Endothelial cell of umbilical vein (primary cell): ENCODE results near the gene PHACTR2. TPM values are rescaled to one million over a fixed set of nuclear protein-coding genes. Genes with fewer than 3 reads are reported as not detected.

Experiments
- BruUV-seq: library from RNA; stranded (reverse); fragments of 400-500 nt; replicated peaks from 2 replicates; lab custom pipeline; 2021; lab: Mats Ljungman, UMichigan
- CTCF ChIA-PET: fragments of 300-600, 350-600 bp; sonication (Branson Sonifier 250); formaldehyde crosslinking; loops from one replicate; lab custom pipeline; 2021; ENCODE audit warnings: antibody characterized with exemption, inconsistent platforms; lab: Charles Lee
- POLR2A ChIA-PET: fragments of 300-600, 350-600 bp; sonication (Branson Sonifier 250); formaldehyde crosslinking; loops from one replicate; lab custom pipeline; 2021; ENCODE audit warnings: antibody characterized with exemption, inconsistent platforms; lab: Charles Lee
- DNase-seq: peaks from one replicate; pipeline ENCODE4 v3.0.0-alpha.2; 2011; ENCODE audit warnings: low read depth, low spot score
- FAIRE-seq: peaks from 2 replicates; lab custom pipeline; 2011; peaks lifted over from hg19 to GRCh38; lab: Jason Lieb, UNC
- H2AFZ ChIP-seq: 2 replicates; pipeline ENCODE4 v1.6.0; 2012; ENCODE audit warnings: low read depth, low read length, control low read depth, inconsistent platforms
- H3K27ac ChIP-seq: 2 replicates; pipeline ENCODE4 v1.5.1; 2011; ENCODE audit warnings: low read depth, mild to moderate bottlenecking, control low read depth, low read length, moderate library complexity; ENCODE audit not compliant: insufficient read depth
- H3K27me3 ChIP-seq, 2 experiments: 2 replicates each; pipeline versions ENCODE4 v1.6.0 to v1.6.1; 2011; ENCODE audit warnings: low read length in 2 of 2, mixed read lengths in 1 of 2; ENCODE audit not compliant: control insufficient read depth in 2 of 2, insufficient read depth in 2 of 2
- H3K36me3 ChIP-seq, 2 experiments: 2 replicates in 1 of 2; 3 replicates in 1 of 2; pipeline ENCODE4 v1.5.1; 2011; ENCODE audit warnings: low read length in 2 of 2, mild to moderate bottlenecking in 1 of 2, moderate library complexity in 1 of 2; ENCODE audit not compliant: control insufficient read depth in 2 of 2, insufficient read depth in 2 of 2; ENCODE audit errors: extremely low read depth in 1 of 2
- H3K4me1 ChIP-seq: 3 replicates; pipeline ENCODE4 v1.5.1; 2011; ENCODE audit warnings: mild to moderate bottlenecking, low read length; ENCODE audit not compliant: control insufficient read depth, insufficient read depth; ENCODE audit errors: extremely low read depth
- H3K4me2 ChIP-seq: 2 replicates; pipeline ENCODE4 v1.6.1; 2011; ENCODE audit warnings: low read length, control low read depth, mixed read lengths; ENCODE audit not compliant: insufficient read depth
- H3K4me3 ChIP-seq, 3 experiments: fragments of 200-600 bp in 1 of 3; sonication (generic), shearing (Covaris generic) in 1 of 3; replicated peaks in 1 of 3; 2 replicates each; pipeline ENCODE4 v1.5.1; 2011 to 2016; ENCODE audit warnings: control low read depth in 3 of 3, low read length in 3 of 3, mild to moderate bottlenecking in 2 of 3, inconsistent platforms in 1 of 3, low read depth in 1 of 3, moderate library complexity in 1 of 3; ENCODE audit not compliant: insufficient read depth in 1 of 3
- H3K79me2 ChIP-seq: 2 replicates; pipeline ENCODE4 v1.6.0; 2012; ENCODE audit warnings: low read length, inconsistent platforms; ENCODE audit not compliant: control insufficient read depth, insufficient read depth
- H3K9ac ChIP-seq: replicated peaks from 2 replicates; pipeline ENCODE3; 2011; ENCODE audit warnings: low read length, control low read depth; ENCODE audit not compliant: insufficient read depth; ENCODE audit errors: extremely low read depth
- H3K9me1 ChIP-seq: replicated peaks from 3 replicates; pipeline ENCODE4 v1.6.0; 2011; ENCODE audit warnings: mild to moderate bottlenecking, low read length; ENCODE audit not compliant: control insufficient read depth, insufficient read depth; ENCODE audit errors: extremely low read depth
- H3K9me3 ChIP-seq: replicated peaks from 2 replicates; pipeline ENCODE4 v1.5.1; 2012; ENCODE audit warnings: low read length, inconsistent platforms; ENCODE audit not compliant: control insufficient read depth, insufficient read depth
- H4K20me1 ChIP-seq: replicated peaks from 2 replicates; pipeline ENCODE3; 2011; ENCODE audit warnings: mild to moderate bottlenecking, low read length; ENCODE audit not compliant: control insufficient read depth, insufficient read depth; ENCODE audit errors: extremely low read depth
- EZH2 ChIP-seq: IDR thresholded peaks from 2 replicates; pipeline ENCODE4 v1.6.1; 2012; ENCODE audit warnings: borderline replicate concordance, low read depth, mild to moderate bottlenecking, moderate library complexity, low read length, inconsistent platforms; ENCODE audit not compliant: severe bottlenecking
- FOS ChIP-seq: IDR thresholded peaks from 2 replicates; pipeline ENCODE4 v1.6.1; 2011; ENCODE audit warnings: mild to moderate bottlenecking, low read length, moderate library complexity, borderline replicate concordance; ENCODE audit not compliant: insufficient read depth
- JUN ChIP-seq: IDR thresholded peaks from 2 replicates; pipeline ENCODE4 v1.6.1; 2011; ENCODE audit warnings: borderline replicate concordance, low read depth; ENCODE audit not compliant: insufficient read length, insufficient read depth
- MYC ChIP-seq: IDR thresholded peaks from one replicate; pipeline ENCODE4 v1.6.1; 2011; ENCODE audit warnings: mild to moderate bottlenecking, low read depth, low read length
- POLR2A ChIP-seq: IDR thresholded peaks from 2 replicates; pipeline ENCODE4 v1.6.1; 2012; ENCODE audit warnings: low read depth, mild to moderate bottlenecking, control low read depth, low read length
- POLR2AphosphoS5 ChIP-seq: IDR thresholded peaks from 2 replicates; pipeline ENCODE4 v1.6.1; 2012; ENCODE audit warnings: low read depth, mild to moderate bottlenecking, control low read depth, low read length, moderate library complexity; ENCODE audit not compliant: insufficient read depth
- dilution Hi-C: fragments of 300-500 bp; cut with MboI; formaldehyde crosslinking; loops from one replicate; pipeline ENCODE4 v1.15.0; 2019; ENCODE audit warnings: low sequenced_read_pairs; ENCODE audit not compliant: extremely low pct_ligation_motif_present
- intact Hi-C: fragments of 100-400 bp; cut with micrococcal nuclease; formaldehyde crosslinking; loops from one replicate; pipeline ENCODE4 v1.10.0; 2022
- polyA plus RNA-seq, 4 experiments: library from polyadenylated mRNA; depleted of rRNA in 3 of 4; stranded (reverse) in 3 of 4; unstranded in 1 of 4; fragments of >200 nt; gene quantifications; 2 replicates each; pipeline versions ENCODE4 v1.2.1 to v1.2.3, GENCODE V29; 2011 to 2012; ENCODE audit warnings: missing spikeins in 1 of 4
- total RNA-seq: library from RNA; stranded (reverse); gene quantifications from 2 replicates; pipeline ENCODE4 v1.2.3, GENCODE V29; 2021
- TF ChIP-seq, protein P1 (sequence below): IDR thresholded peaks from 2 replicates; pipeline ENCODE4 v1.6.1; 2011; ENCODE audit not compliant: insufficient read depth, insufficient read length
- TF ChIP-seq, protein P2 (sequence below), 2 donors: IDR thresholded peaks; 1 replicate in 1 of 2; 2 replicates in 1 of 2; pipeline ENCODE4 v1.5.1; 2011; ENCODE audit warnings: low read length in 2 of 2, mild to moderate bottlenecking in 2 of 2, moderate library complexity in 2 of 2, control low read depth in 1 of 2, inconsistent platforms in 1 of 2, low read depth in 1 of 2; ENCODE audit not compliant: insufficient read depth in 1 of 2; ENCODE audit errors: extremely low read depth in 1 of 2

PHACTR2 gene
- total and polyA plus RNA-seq, 2 donors (not counting 3 experiments of a cell fraction or from before 2014, with no cell fraction given): 16.3 to 178 TPM

DNA sequence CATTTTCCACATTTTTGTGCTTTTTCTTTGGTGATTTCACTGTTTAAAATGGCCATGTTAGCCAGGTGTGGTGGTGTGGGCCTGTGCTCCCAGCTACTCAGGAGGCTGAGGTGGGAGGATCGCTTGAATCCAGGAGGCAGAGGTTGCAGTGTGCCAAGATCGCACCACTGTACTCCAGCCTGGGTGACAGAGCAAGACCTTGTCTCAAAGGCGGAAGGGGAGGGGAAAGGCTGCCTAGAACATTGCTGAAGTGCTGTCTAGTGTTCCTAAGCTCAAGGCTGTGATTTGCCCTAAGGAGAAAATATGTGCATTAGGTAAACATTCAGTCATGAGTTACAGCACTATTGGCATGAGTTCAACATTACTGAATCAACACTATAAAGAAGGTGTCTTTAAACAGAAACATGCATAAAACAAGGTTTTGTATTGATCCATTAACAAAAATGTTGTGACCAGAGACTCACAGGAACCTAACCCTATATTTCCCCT lies 200.6 kb downstream of the PHACTR2 start:
- ChIA-PET CTCF (no interaction called here), POLR2A (no interaction called here)
- DNase-seq (no peak), FAIRE-seq (no peak)
- no peak overlapping the region for H3K27ac ChIP-seq
- H3K4me3 ChIP-seq: no peak overlapping the region
- no peaks in the 10 kb centered on the region for H3K27me3 ChIP-seq
- dilution Hi-C loops (no loop called here), intact Hi-C loops (no loop called here)
- H2AFZ ChIP-seq: no peak overlapping the region
- no TSS peak for BruUV-seq
- no peaks in the 10 kb centered on the region for H3K79me2 ChIP-seq
- no peaks in the 10 kb centered on the region for H3K9me3 ChIP-seq
- no peaks in the 10 kb centered on the region for H3K9me1 ChIP-seq
- no peak overlapping the region for H3K4me2 ChIP-seq
- TF ChIP-seq EZH2: no peak
- TF ChIP-seq POLR2AphosphoS5: no peak
- TF ChIP-seq, protein P1, sequence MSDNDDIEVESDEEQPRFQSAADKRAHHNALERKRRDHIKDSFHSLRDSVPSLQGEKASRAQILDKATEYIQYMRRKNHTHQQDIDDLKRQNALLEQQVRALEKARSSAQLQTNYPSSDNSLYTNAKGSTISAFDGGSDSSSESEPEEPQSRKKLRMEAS: no peak
- no peak for TF ChIP-seq POLR2A
- no peak overlapping the region for H3K9ac ChIP-seq
- no peaks in the 10 kb centered on the region for H4K20me1 ChIP-seq
- H3K4me1 ChIP-seq: no peaks in the 10 kb centered on the region
- no peaks in the 10 kb centered on the region for H3K36me3 ChIP-seq

- TF ChIP-seq, protein P2, sequence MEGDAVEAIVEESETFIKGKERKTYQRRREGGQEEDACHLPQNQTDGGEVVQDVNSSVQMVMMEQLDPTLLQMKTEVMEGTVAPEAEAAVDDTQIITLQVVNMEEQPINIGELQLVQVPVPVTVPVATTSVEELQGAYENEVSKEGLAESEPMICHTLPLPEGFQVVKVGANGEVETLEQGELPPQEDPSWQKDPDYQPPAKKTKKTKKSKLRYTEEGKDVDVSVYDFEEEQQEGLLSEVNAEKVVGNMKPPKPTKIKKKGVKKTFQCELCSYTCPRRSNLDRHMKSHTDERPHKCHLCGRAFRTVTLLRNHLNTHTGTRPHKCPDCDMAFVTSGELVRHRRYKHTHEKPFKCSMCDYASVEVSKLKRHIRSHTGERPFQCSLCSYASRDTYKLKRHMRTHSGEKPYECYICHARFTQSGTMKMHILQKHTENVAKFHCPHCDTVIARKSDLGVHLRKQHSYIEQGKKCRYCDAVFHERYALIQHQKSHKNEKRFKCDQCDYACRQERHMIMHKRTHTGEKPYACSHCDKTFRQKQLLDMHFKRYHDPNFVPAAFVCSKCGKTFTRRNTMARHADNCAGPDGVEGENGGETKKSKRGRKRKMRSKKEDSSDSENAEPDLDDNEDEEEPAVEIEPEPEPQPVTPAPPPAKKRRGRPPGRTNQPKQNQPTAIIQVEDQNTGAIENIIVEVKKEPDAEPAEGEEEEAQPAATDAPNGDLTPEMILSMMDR (IDR thresholded peaks at IDR 0.05; ENCODE audit: extremely low read depth in 1 of 2, insufficient read depth in 1 of 2, low read depth in 1 of 2, low read length in 2 of 2): no peak
- no peak for TF ChIP-seq JUN
- TF ChIP-seq POLR2AphosphoS5: no peak
- TF ChIP-seq FOS: no peak
- no peak for TF ChIP-seq POLR2A
- TF ChIP-seq, protein P1: no peak
- no peak for TF ChIP-seq EZH2
- TF ChIP-seq MYC: no peak
- H3K27ac ChIP-seq: no peak overlapping the region
- no peaks in the 10 kb centered on the region for H3K9me1 ChIP-seq
- no peaks in the 10 kb centered on the region for H3K4me1 ChIP-seq
- ChIA-PET POLR2A (no interaction called here), CTCF (no interaction called here)
- no peak overlapping the region for H3K4me2 ChIP-seq
- H3K36me3 ChIP-seq: no peaks in the 10 kb centered on the region
- no peak for FAIRE-seq
- no TSS peak for BruUV-seq
- H3K4me3 ChIP-seq: no peak overlapping the region
- H2AFZ ChIP-seq: no peak overlapping the region
- intact Hi-C loops: no loop called here
- H4K20me1 ChIP-seq: no peaks in the 10 kb centered on the region
- peaks cover 0 to 2% of the 10 kb centered on the region in 2 experiments for H3K27me3 ChIP-seq
- no peaks in the 10 kb centered on the region for H3K79me2 ChIP-seq
- no peak overlapping the region for H3K9ac ChIP-seq
- no peaks in the 10 kb centered on the region for H3K9me3 ChIP-seq
- no peak for DNase-seq
- dilution Hi-C loops: no loop called here
Observed at GRCh38 chr6:143880412-143880811, 202.6 kb downstream of the PHACTR2 start.
